ENCODE results near the gene THBS2. TPM values are rescaled to one million over a fixed set of nuclear protein-coding genes. Genes with fewer than 3 reads are reported as not detected.

THBS2 gene
- total and polyA plus RNA-seq, 2 of the 4 experiments (the other 2 are of a cell fraction), result 97.3 to 113 TPM

- Histone ChIP-seq H4K91ac (ENCODE audit: insufficient read depth, low read depth, low read length) (no peak overlapping the region), H2BK120ac (ENCODE audit: low read depth, low read length) (no peak overlapping the region), H2BK20ac (ENCODE audit: low read depth, low read length) (no peak overlapping the region), H3K36me3 (ENCODE audit: control insufficient read depth, insufficient read depth, low read length) (peaks cover 45% of the 10 kb centered on the region), H4K5ac (ENCODE audit: low read depth, low read length) (no peak overlapping the region), H3K9me1 (ENCODE audit: insufficient read depth, low read length) (peaks cover 12% of the 10 kb centered on the region), H3K27ac (ENCODE audit: insufficient read depth, low read length) (no peak overlapping the region), H3K79me1 (ENCODE audit: low read depth in 1 of 2, low read length in 2 of 2) (no peaks in the 10 kb centered on the region), H3K23ac (ENCODE audit: low read depth, low read length) (no peak overlapping the region), H3K27me3 (ENCODE audit: control insufficient read depth, insufficient read depth, low read length) (no peaks in the 10 kb centered on the region), H4K20me1 (ENCODE audit: insufficient read depth, low read length) (no peaks in the 10 kb centered on the region), H2AK5ac (ENCODE audit: low read depth, low read length) (no peak overlapping the region), H2BK5ac (ENCODE audit: low read depth, low read length, poor library complexity, severe bottlenecking) (no peak overlapping the region), H2AK9ac (replicated peaks; ENCODE audit: low read depth, low read length, poor library complexity) (no peak overlapping the region), H4K8ac (ENCODE audit: low read depth in 2 of 2, low read length in 2 of 2) (no peak overlapping the region), H3K14ac (replicated peaks; ENCODE audit: low read depth, low read length) (no peak overlapping the region), H3K4ac (ENCODE audit: low read depth, low read length) (no peak overlapping the region), H2AFZ (replicated peaks; ENCODE audit: low read length, poor library complexity) (no peak overlapping the region), H3K56ac (ENCODE audit: extremely low read depth, insufficient read depth, low read length) (no peak overlapping the region), H3K4me3 (ENCODE audit: insufficient read depth, low read depth, low read length) (no peak overlapping the region), H3K4me1 (ENCODE audit: control insufficient read depth, insufficient read depth, low read length) (peaks cover 7% of the 10 kb centered on the region), H3K18ac (ENCODE audit: low read depth, low read length) (no peak overlapping the region), H3K4me2 (ENCODE audit: low read depth, low read length) (no peak overlapping the region), H2BK15ac (ENCODE audit: low read depth, low read length) (no peak overlapping the region), H3K9me3 (ENCODE audit: control insufficient read depth, insufficient read depth, low read length) (peaks cover 3% of the 10 kb centered on the region; the same call in 1 of the 2 replicates), H3K9ac (ENCODE audit: low read depth, low read length) (no peak overlapping the region)
- in situ Hi-C loops (cut with MboI; ENCODE audit: low sequenced_read_pairs), result no loop called here
- DNase-seq, result no peak
- TF ChIP-seq RCOR1 (IDR thresholded peaks at IDR 0.05; ENCODE audit: insufficient replicate concordance, low read length), result no peak
- TF ChIP-seq MAZ (IDR thresholded peaks at IDR 0.05; ENCODE audit: borderline replicate concordance, low read depth, low read length), result no peak
- no peak for TF ChIP-seq ELK1 (IDR thresholded peaks at IDR 0.05; ENCODE audit: borderline replicate concordance, low read depth, low read length)
- no peak for TF ChIP-seq CHD1 (IDR thresholded peaks at IDR 0.05; ENCODE audit: low read depth, low read length)
- TF ChIP-seq CTCF (conservative IDR thresholded peaks at IDR 0.05; ENCODE audit: low read depth, low read length), result no peak
- TF ChIP-seq MAFK (IDR thresholded peaks at IDR 0.05; ENCODE audit: low read depth, low read length), result no peak
- TF ChIP-seq BHLHE40 (IDR thresholded peaks at IDR 0.05; ENCODE audit: low read depth, low read length), result no peak
- no peak for TF ChIP-seq MXI1 (IDR thresholded peaks at IDR 0.05; ENCODE audit: borderline replicate concordance, low read depth, low read length)
- no peak for TF ChIP-seq RFX5 (IDR thresholded peaks at IDR 0.05; ENCODE audit: low read depth, low read length)
- no peak for TF ChIP-seq FOS (IDR thresholded peaks at IDR 0.05; ENCODE audit: low read depth, low read length)
- TF ChIP-seq SMC3 (IDR thresholded peaks at IDR 0.05; ENCODE audit: low read depth, low read length), result no peak
- TF ChIP-seq CEBPB (IDR thresholded peaks at IDR 0.05; ENCODE audit: low read depth, low read length), result no peak
- TF ChIP-seq POLR2A (IDR thresholded peaks at IDR 0.05; ENCODE audit: low read depth, low read length), result no peak
- TF ChIP-seq RAD21 (IDR thresholded peaks at IDR 0.05; ENCODE audit: low read length), result no peak
- no peak for TF ChIP-seq USF2 (IDR thresholded peaks at IDR 0.05; ENCODE audit: low read depth, low read length)
- TF ChIP-seq NFE2L2 (IDR thresholded peaks at IDR 0.05; ENCODE audit: low read depth, low read length), result no peak
- ChIA-PET POLR2A (ENCODE audit: unreplicated experiment) (no interaction called here), CTCF (no interaction called here)
- BruUV-seq (replicated peaks), result no TSS peak
- ATAC-seq (ENCODE audit: low read depth), result no peak
- WGBS, 2 experiments (ENCODE audit: extremely low coverage in 2 of 2, insufficient read length in 1 of 2), result 94% methylated on average over 22 of the region's 24 CpGs; no CpG with 5 or more reads in 1 of the 2 experiments
- intact Hi-C loops (cut with micrococcal nuclease), result no loop called here
- dilution Hi-C loops (cut with HindIII; ENCODE audit: low sequenced_read_pairs, unreplicated experiment), result no loop called here
Measured at GRCh38 chr6:169222126-169222525, 31.5 kb downstream of the THBS2 start.
